Stomach (tissue), 9 donors: ENCODE data around the gene ORAI3. TPM values are rescaled to one million over a fixed set of nuclear protein-coding genes. Genes with fewer than 3 reads are reported as not detected.

ENCODE experiments used
- DNase-seq, 2 donors: peaks; one replicate each; pipeline versions ENCODE4 v3.0.0 to v3.0.0-alpha.2; 2013 to 2019
- H3K27ac ChIP-seq, 5 donors: fragments of 200-600 bp in 4 of 5; sonication (generic) in 4 of 5; one replicate each; pipeline ENCODE4 v1.5.1; 2013 to 2019; ENCODE audit warnings: mild to moderate bottlenecking in 1 of 5, moderate library complexity in 1 of 5
- H3K27me3 ChIP-seq, 3 donors: fragments of 200-600 bp; sonication (generic); one replicate each; pipeline ENCODE4 v1.5.1; 2017 to 2019; ENCODE audit warnings: mixed run types in 1 of 3
- H3K36me3 ChIP-seq, 4 donors: fragments of 200-600 bp; sonication (generic); 1 replicate in 3 of 4; 2 replicates in 1 of 4; pipeline ENCODE4 v1.5.1; 2016 to 2019
- H3K4me1 ChIP-seq, 4 donors: fragments of 200-600 bp; sonication (generic); one replicate each; pipeline ENCODE4 v1.5.1; 2016 to 2019
- H3K4me3 ChIP-seq, 4 donors: fragments of 200-600 bp; sonication (generic) in 3 of 4; one replicate each; pipeline ENCODE4 v1.5.1; 2016 to 2019; ENCODE audit warnings: mild to moderate bottlenecking in 1 of 4
- H3K9me3 ChIP-seq, 4 donors: fragments of 200-600 bp; sonication (generic); one replicate each; pipeline ENCODE4 v1.5.1; 2016 to 2019
- CTCF ChIP-seq, 7 experiments: fragments of 450-650 bp in 4 of 7; fragments of 200-600 bp in 3 of 7; sonication (generic) in 3 of 7; IDR thresholded peaks; one replicate each; pipeline ENCODE4 v1.5.1; 2016 to 2019; ENCODE audit warnings: antibody characterized with exemption in 7 of 7, control low read depth in 2 of 7, mild to moderate bottlenecking in 1 of 7
- EP300 ChIP-seq: sonication (generic); formaldehyde crosslinking; IDR thresholded peaks from one replicate; pipeline ENCODE4 v1.6.1; 2017; ENCODE audit warnings: antibody characterized with exemption
- POLR2A ChIP-seq, 4 donors: fragments of 450-650 bp; IDR thresholded peaks; one replicate each; pipeline ENCODE4 v1.6.1; 2016; ENCODE audit warnings: antibody characterized with exemption in 4 of 4, control low read depth in 2 of 4, mild to moderate bottlenecking in 1 of 4, moderate library complexity in 1 of 4
- POLR2AphosphoS5 ChIP-seq, 3 donors: sonication (generic); formaldehyde crosslinking; IDR thresholded peaks; one replicate each; pipeline ENCODE4 v1.6.1; 2016; ENCODE audit warnings: antibody characterized with exemption in 3 of 3
- WGBS, 5 donors: extraction: QIAGEN DNeasy Blood & Tissue Kit in 3 of 5; methylation state at CpG; one replicate each; pipeline versions ENCODE4 v1.1.5 to v1.1.7; 2013 to 2018; 5-methylcytosine and 5-hydroxymethylcytosine counted together
- intact Hi-C: fragments of 100-400 bp; cut with DNase I; formaldehyde crosslinking; loops from one replicate; pipeline ENCODE4 v1.15.1; 2023; ENCODE audit warnings: low total_unique reads
- polyA plus RNA-seq, 3 donors: library from polyadenylated mRNA; stranded (reverse); fragments of 200-250 nt; gene quantifications; one replicate each; pipeline ENCODE4 v1.2.3, GENCODE V29; 2013
- total RNA-seq, 5 donors: library from RNA; depleted of rRNA; stranded (reverse); fragments of >200 nt; gene quantifications; one replicate each; pipeline versions ENCODE4 v1.1.0 to v1.2.3, GENCODE V29; 2014 to 2016
- donor health status: healthy with polysubstance abuse.
- donor health status: Bipolar disorder and iron deficiency.
- donor health status: healthy.

Gene ORAI3
- total and polyA plus RNA-seq, 8 donors: 6.7 to 26.0 (median 10.5) TPM; not detected in 1

GRCh38 chr16:30982548-30983288 lies 33.9 kb downstream of the ORAI3 start:
- TF ChIP-seq POLR2AphosphoS5 (IDR thresholded peaks at IDR 0.05) (no peak), EP300 (no peak), CTCF (IDR thresholded peaks at IDR 0.05) (no peak), POLR2A (IDR thresholded peaks at IDR 0.05) (no peak)
- H3K4me1 ChIP-seq: peaks cover 10 to 16% (median 13%) of the 10 kb centered on the region in 4 donors
- H3K9me3 ChIP-seq: no peaks in the 10 kb centered on the region
- no peak overlapping the region for H3K27ac ChIP-seq
- intact Hi-C loops: loop anchor here (5.0 kb wide), 1 partner anchor 460 kb away; the partner anchor contains the start of gene ZNF843
- DNase-seq: no peak
- peaks cover 42 to 83% (median 75%) of the 10 kb centered on the region in 4 donors for H3K36me3 ChIP-seq
- no peak overlapping the region for H3K4me3 ChIP-seq
- WGBS, 5 donors: 78 to 86% (median 83%) methylated on average over 12 to 17 of the region's 17 CpGs
- H3K27me3 ChIP-seq: no peaks in the 10 kb centered on the region

- intact Hi-C loops: loop anchor here (5.0 kb wide), 1 partner anchor 459 kb away; the partner anchor contains the start of gene ZNF843
- Histone ChIP-seq H3K27me3 (no peaks in the 10 kb centered on the region), H3K27ac (no peak overlapping the region), H3K9me3 (no peaks in the 10 kb centered on the region), H3K36me3 (peaks cover 42 to 83% (median 75%) of the 10 kb centered on the region in 4 donors), H3K4me1 (peaks cover 10 to 16% (median 13%) of the 10 kb centered on the region in 4 donors), H3K4me3 (no peak overlapping the region)
- no peak for TF ChIP-seq POLR2AphosphoS5 (IDR thresholded peaks at IDR 0.05)
- TF ChIP-seq EP300: no peak
- DNase-seq: no peak
- 76 to 87% (median 81%) methylated on average over 14 to 25 of the region's 25 CpGs for WGBS, 5 donors
Measured at GRCh38 chr16:30983289-30983889, 34.5 kb downstream of the ORAI3 start.

GRCh38 chr16:30983898-30984610 lies 35.2 kb downstream of the ORAI3 start:
- H3K36me3 ChIP-seq: peaks cover 42 to 76% (median 69%) of the 10 kb centered on the region in 4 donors
- WGBS, 5 donors: 72 to 85% (median 81%) methylated on average over 10 to 14 of the region's 14 CpGs
- intact Hi-C loops: loop anchor here (5.0 kb wide), 1 partner anchor 458 kb away; the partner anchor contains the start of gene ZNF843
- no peaks in the 10 kb centered on the region for H3K27me3 ChIP-seq
- H3K4me1 ChIP-seq: peaks cover 10 to 16% (median 13%) of the 10 kb centered on the region in 4 donors
- no peak overlapping the region for H3K27ac ChIP-seq
- H3K9me3 ChIP-seq: no peaks in the 10 kb centered on the region
- TF ChIP-seq CTCF (IDR thresholded peaks at IDR 0.05): no peak
- TF ChIP-seq POLR2AphosphoS5 (IDR thresholded peaks at IDR 0.05): no peak
- no peak for TF ChIP-seq POLR2A (IDR thresholded peaks at IDR 0.05)
- DNase-seq: no peak
- no peak overlapping the region for H3K4me3 ChIP-seq

GRCh38 chr16:30984669-30985400 lies 36.0 kb downstream of the ORAI3 start, which contains the start of gene HSD3B7:
Gene HSD3B7 (plus strand): TSS chr16:30985207. CDS start chr16:30985659, 452 bp downstream.
- peaks cover 34 to 68% (median 61%) of the 10 kb centered on the region in 4 donors for H3K36me3 ChIP-seq
- H3K9me3 ChIP-seq: no peaks in the 10 kb centered on the region
- TF ChIP-seq EP300: no peak
- peak in 1 of 3 donors; percentile 63 for TF ChIP-seq POLR2AphosphoS5 (IDR thresholded peaks at IDR 0.05)
- no peak for TF ChIP-seq POLR2A (IDR thresholded peaks at IDR 0.05)
- TF ChIP-seq CTCF (IDR thresholded peaks at IDR 0.05): peak in 5 of 7 experiments; percentile 87 to 96 (median 94)
- peak within 1 kb of the TSS; percentile 47 to 52 (median 48) for H3K4me3 ChIP-seq
- intact Hi-C loops: loop anchor here (5.0 kb wide), 1 partner anchor 457 kb away; the partner anchor contains the start of gene ZNF843
- peak within 1 kb of the TSS; percentile 62 to 80 (median 78) for H3K27ac ChIP-seq
- WGBS, 5 donors: 25 to 30% (median 26%) methylated on average over 20 to 24 of the region's 24 CpGs
- DNase-seq: peak; percentile 91 to 94
- H3K27me3 ChIP-seq: no peaks in the 10 kb centered on the region
- peaks cover 10 to 16% (median 13%) of the 10 kb centered on the region in 4 donors for H3K4me1 ChIP-seq
